Liver (tissue), 9 donors: ENCODE data around the gene HSD17B3. TPM values are rescaled to one million over a fixed set of nuclear protein-coding genes. Genes with fewer than 3 reads are reported as not detected.

Experiments used
- DNase-seq: peaks from one replicate; pipeline ENCODE4 v3.0.0-alpha.2; 2017; ENCODE audit warnings: low spot score
- H3K27ac ChIP-seq, 2 donors: one replicate each; pipeline ENCODE4 v1.7.0; 2013; ENCODE audit warnings: inconsistent platforms in 2 of 2, low read length in 2 of 2, control low read depth in 1 of 2, low read depth in 1 of 2, mild to moderate bottlenecking in 1 of 2
- H3K27me3 ChIP-seq, 4 donors: one replicate each; pipeline versions ENCODE4 v1.6.1 to v1.7.0; 2013; ENCODE audit warnings: low read length in 3 of 4, inconsistent platforms in 1 of 4, mild to moderate bottlenecking in 1 of 4, moderate library complexity in 1 of 4; ENCODE audit not compliant: control insufficient read depth in 4 of 4, insufficient read depth in 4 of 4
- H3K36me3 ChIP-seq, 4 donors: one replicate each; pipeline versions ENCODE4 v1.6.1 to v1.7.0; 2013; ENCODE audit warnings: low read length in 3 of 4, mild to moderate bottlenecking in 3 of 4, low read depth in 1 of 4, moderate library complexity in 1 of 4; ENCODE audit not compliant: control insufficient read depth in 4 of 4, insufficient read depth in 3 of 4
- H3K4me1 ChIP-seq, 4 donors: one replicate each; pipeline versions ENCODE4 v1.6.1 to v1.7.0; 2013; ENCODE audit warnings: low read length in 3 of 4, mild to moderate bottlenecking in 3 of 4, moderate library complexity in 1 of 4; ENCODE audit not compliant: control insufficient read depth in 4 of 4, insufficient read depth in 4 of 4
- H3K4me3 ChIP-seq, 3 donors: one replicate each; pipeline versions ENCODE4 v1.6.1 to v1.7.0; 2013; ENCODE audit warnings: low read length in 3 of 3, control low read depth in 1 of 3, low read depth in 1 of 3, mild to moderate bottlenecking in 1 of 3
- H3K9ac ChIP-seq, 2 donors: one replicate each; pipeline ENCODE4 v1.7.0; 2013; ENCODE audit warnings: low read length in 2 of 2, mild to moderate bottlenecking in 2 of 2, moderate library complexity in 2 of 2, control low read depth in 1 of 2, low read depth in 1 of 2
- H3K9me3 ChIP-seq, 4 donors: one replicate each; pipeline versions ENCODE4 v1.6.1 to v1.7.0; 2013; ENCODE audit warnings: low read length in 3 of 4; ENCODE audit not compliant: control insufficient read depth in 4 of 4
- FOXA2 ChIP-seq: IDR thresholded peaks from 2 replicates; pipeline ENCODE4 v1.6.1; 2016; ENCODE audit warnings: antibody characterized with exemption
- GABPA ChIP-seq, 2 donors: IDR thresholded peaks in 1 of 2; conservative IDR thresholded peaks in 1 of 2; 2 replicates each; pipeline ENCODE4 v1.6.1; 2016; ENCODE audit warnings: antibody characterized with exemption in 2 of 2, mild to moderate bottlenecking in 1 of 2, moderate library complexity in 1 of 2
- HNF4A ChIP-seq, 2 donors: conservative IDR thresholded peaks; 2 replicates each; pipeline ENCODE4 v1.6.1; 2016; ENCODE audit warnings: antibody characterized with exemption in 2 of 2, mild to moderate bottlenecking in 2 of 2
- HNF4G ChIP-seq: IDR thresholded peaks from 2 replicates; pipeline ENCODE4 v1.6.1; 2016; ENCODE audit warnings: antibody characterized with exemption
- JUND ChIP-seq, 2 donors: IDR thresholded peaks; 2 replicates each; pipeline ENCODE4 v1.6.1; 2016; ENCODE audit warnings: antibody characterized with exemption in 2 of 2
- NR2F2 ChIP-seq: IDR thresholded peaks from 2 replicates; pipeline ENCODE4 v1.6.1; 2016; ENCODE audit warnings: antibody characterized with exemption
- RXRA ChIP-seq, 2 donors: IDR thresholded peaks; 2 replicates each; pipeline ENCODE4 v1.6.1; 2017 to 2018; ENCODE audit warnings: antibody characterized with exemption in 2 of 2, mild to moderate bottlenecking in 1 of 2
- SP1 ChIP-seq: IDR thresholded peaks from 2 replicates; pipeline ENCODE4 v1.6.1; 2018; ENCODE audit warnings: antibody characterized with exemption, mild to moderate bottlenecking
- TAF1 ChIP-seq: conservative IDR thresholded peaks from 2 replicates; pipeline ENCODE4 v1.6.1; 2016; ENCODE audit warnings: antibody characterized with exemption, mild to moderate bottlenecking
- YY1 ChIP-seq: IDR thresholded peaks from 2 replicates; pipeline ENCODE4 v1.6.1; 2016; ENCODE audit warnings: antibody characterized with exemption, mild to moderate bottlenecking
- WGBS: extraction: QIAGEN DNeasy Blood & Tissue Kit; methylation state at CpG from one replicate; pipeline ENCODE4 v1.1.7; 2013; 5-methylcytosine and 5-hydroxymethylcytosine counted together
- polyA plus RNA-seq, 2 donors: library from polyadenylated mRNA; stranded (reverse) in 1 of 2; unstranded in 1 of 2; fragments of 200-250 nt in 1 of 2; fragments of >200 nt in 1 of 2; fragmentation: Nextera tagmentation in 1 of 2; extraction: Ambion mirVana in 1 of 2; gene quantifications; one replicate each; pipeline versions ENCODE4 v1.2.1 to v1.2.3, GENCODE V29; 2013 to 2015
- total RNA-seq, 2 donors: library from RNA; depleted of rRNA; stranded (reverse); fragments of >200 nt; gene quantifications; one replicate each; pipeline ENCODE4 v1.2.3, GENCODE V29; 2014
- TF ChIP-seq, protein P1 (sequence below): IDR thresholded peaks from 2 replicates; pipeline ENCODE4 v1.6.1; 2016; ENCODE audit warnings: antibody characterized with exemption
- TF ChIP-seq, protein P2 (sequence below): IDR thresholded peaks from 2 replicates; pipeline ENCODE4 v1.6.1; 2016; ENCODE audit warnings: antibody characterized with exemption, mild to moderate bottlenecking
- TF ChIP-seq, protein P3 (sequence below): IDR thresholded peaks from 2 replicates; pipeline ENCODE4 v1.6.1; 2016; ENCODE audit warnings: antibody characterized with exemption
- TF ChIP-seq, protein P4 (sequence below): fragments of 150-350 bp; IDR thresholded peaks from 2 replicates; pipeline ENCODE4 v1.5.1; 2017; ENCODE audit warnings: improper control_type of control experiment, low read depth, low read length; ENCODE audit not compliant: missing input control
- TF ChIP-seq, protein P5 (sequence below): IDR thresholded peaks from 2 replicates; pipeline ENCODE4 v1.6.1; 2016; ENCODE audit warnings: antibody characterized with exemption
- donor health status: healthy.
- donor health status: healthy.
- donor health status: healthy.
- donor health status: healthy.
- donor health status: healthy.

Gene HSD17B3
- total and polyA plus RNA-seq, 4 donors, result 0.75 to 1.6 (median 0.96) TPM

DNA sequence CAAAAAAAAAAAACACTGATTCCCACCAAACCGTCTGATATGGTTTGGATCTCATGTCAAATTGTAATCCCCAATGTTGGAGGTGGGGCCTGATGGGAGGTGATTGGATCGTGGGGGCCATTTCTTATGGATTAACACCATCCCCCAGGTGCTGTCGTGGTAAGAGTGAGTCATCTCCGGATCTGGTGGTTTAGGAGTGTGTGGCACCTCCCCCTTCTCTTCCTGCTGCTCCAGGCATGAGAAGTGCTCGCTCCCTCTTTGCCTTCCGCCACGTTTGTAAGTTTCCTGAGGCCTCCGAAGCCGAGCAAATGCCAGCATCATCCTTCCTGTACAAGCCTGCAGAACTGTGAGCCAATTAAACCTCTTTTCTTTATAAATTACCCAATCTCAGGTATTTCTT lies 45.2 kb downstream of the HSD17B3 start (continued):
- TF ChIP-seq, protein P1, sequence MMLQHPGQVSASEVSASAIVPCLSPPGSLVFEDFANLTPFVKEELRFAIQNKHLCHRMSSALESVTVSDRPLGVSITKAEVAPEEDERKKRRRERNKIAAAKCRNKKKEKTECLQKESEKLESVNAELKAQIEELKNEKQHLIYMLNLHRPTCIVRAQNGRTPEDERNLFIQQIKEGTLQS, result no peak
- no peak for TF ChIP-seq FOXA2

DNA sequence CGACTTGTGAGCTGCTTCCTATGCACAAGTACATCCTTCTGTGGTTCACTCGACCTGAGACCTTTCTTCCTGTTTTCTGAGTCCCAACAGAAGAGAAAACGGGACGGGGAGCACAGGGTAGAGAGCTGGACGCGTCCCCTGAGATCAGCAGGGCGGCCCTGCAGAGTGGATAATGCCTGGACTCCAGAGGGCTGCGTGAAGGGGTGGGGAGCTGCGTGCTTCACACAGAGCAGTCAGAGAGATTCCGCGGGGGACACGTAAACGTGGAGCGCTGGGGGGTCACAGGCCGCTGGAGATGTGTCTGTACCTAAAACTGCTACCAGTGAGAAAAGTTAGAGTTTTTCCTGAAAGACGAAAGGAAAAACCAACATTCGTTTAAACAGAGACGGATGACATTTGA lies 46.3 kb downstream of the HSD17B3 start:
- Histone ChIP-seq H3K27ac (no peak overlapping the region), H3K27me3 (no peaks in the 10 kb centered on the region), H3K36me3 (peaks cover 0 to 3% (median 0%) of the 10 kb centered on the region in 4 donors), H3K9me3 (no peaks in the 10 kb centered on the region), H3K4me3 (no peak overlapping the region), H3K9ac (no peak overlapping the region), H3K4me1 (no peaks in the 10 kb centered on the region)
- TF ChIP-seq SP1 (no peak), JUND (IDR thresholded peaks at IDR 0.05) (no peak), GABPA (IDR thresholded peaks at IDR 0.05 in 1 of 2, conservative IDR thresholded peaks at IDR 0.05 in 1 of 2) (no peak), NR2F2 (no peak), HNF4G (no peak), RXRA (IDR thresholded peaks at IDR 0.05) (no peak), TAF1 (no peak), HNF4A (conservative IDR thresholded peaks at IDR 0.05) (no peak), YY1 (no peak)
- TF ChIP-seq, protein P2, sequence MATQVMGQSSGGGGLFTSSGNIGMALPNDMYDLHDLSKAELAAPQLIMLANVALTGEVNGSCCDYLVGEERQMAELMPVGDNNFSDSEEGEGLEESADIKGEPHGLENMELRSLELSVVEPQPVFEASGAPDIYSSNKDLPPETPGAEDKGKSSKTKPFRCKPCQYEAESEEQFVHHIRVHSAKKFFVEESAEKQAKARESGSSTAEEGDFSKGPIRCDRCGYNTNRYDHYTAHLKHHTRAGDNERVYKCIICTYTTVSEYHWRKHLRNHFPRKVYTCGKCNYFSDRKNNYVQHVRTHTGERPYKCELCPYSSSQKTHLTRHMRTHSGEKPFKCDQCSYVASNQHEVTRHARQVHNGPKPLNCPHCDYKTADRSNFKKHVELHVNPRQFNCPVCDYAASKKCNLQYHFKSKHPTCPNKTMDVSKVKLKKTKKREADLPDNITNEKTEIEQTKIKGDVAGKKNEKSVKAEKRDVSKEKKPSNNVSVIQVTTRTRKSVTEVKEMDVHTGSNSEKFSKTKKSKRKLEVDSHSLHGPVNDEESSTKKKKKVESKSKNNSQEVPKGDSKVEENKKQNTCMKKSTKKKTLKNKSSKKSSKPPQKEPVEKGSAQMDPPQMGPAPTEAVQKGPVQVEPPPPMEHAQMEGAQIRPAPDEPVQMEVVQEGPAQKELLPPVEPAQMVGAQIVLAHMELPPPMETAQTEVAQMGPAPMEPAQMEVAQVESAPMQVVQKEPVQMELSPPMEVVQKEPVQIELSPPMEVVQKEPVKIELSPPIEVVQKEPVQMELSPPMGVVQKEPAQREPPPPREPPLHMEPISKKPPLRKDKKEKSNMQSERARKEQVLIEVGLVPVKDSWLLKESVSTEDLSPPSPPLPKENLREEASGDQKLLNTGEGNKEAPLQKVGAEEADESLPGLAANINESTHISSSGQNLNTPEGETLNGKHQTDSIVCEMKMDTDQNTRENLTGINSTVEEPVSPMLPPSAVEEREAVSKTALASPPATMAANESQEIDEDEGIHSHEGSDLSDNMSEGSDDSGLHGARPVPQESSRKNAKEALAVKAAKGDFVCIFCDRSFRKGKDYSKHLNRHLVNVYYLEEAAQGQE, result no peak
- TF ChIP-seq, protein P3, sequence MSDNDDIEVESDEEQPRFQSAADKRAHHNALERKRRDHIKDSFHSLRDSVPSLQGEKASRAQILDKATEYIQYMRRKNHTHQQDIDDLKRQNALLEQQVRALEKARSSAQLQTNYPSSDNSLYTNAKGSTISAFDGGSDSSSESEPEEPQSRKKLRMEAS, result no peak
- TF ChIP-seq, protein P4, sequence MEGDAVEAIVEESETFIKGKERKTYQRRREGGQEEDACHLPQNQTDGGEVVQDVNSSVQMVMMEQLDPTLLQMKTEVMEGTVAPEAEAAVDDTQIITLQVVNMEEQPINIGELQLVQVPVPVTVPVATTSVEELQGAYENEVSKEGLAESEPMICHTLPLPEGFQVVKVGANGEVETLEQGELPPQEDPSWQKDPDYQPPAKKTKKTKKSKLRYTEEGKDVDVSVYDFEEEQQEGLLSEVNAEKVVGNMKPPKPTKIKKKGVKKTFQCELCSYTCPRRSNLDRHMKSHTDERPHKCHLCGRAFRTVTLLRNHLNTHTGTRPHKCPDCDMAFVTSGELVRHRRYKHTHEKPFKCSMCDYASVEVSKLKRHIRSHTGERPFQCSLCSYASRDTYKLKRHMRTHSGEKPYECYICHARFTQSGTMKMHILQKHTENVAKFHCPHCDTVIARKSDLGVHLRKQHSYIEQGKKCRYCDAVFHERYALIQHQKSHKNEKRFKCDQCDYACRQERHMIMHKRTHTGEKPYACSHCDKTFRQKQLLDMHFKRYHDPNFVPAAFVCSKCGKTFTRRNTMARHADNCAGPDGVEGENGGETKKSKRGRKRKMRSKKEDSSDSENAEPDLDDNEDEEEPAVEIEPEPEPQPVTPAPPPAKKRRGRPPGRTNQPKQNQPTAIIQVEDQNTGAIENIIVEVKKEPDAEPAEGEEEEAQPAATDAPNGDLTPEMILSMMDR, result no peak
- TF ChIP-seq, protein P5, sequence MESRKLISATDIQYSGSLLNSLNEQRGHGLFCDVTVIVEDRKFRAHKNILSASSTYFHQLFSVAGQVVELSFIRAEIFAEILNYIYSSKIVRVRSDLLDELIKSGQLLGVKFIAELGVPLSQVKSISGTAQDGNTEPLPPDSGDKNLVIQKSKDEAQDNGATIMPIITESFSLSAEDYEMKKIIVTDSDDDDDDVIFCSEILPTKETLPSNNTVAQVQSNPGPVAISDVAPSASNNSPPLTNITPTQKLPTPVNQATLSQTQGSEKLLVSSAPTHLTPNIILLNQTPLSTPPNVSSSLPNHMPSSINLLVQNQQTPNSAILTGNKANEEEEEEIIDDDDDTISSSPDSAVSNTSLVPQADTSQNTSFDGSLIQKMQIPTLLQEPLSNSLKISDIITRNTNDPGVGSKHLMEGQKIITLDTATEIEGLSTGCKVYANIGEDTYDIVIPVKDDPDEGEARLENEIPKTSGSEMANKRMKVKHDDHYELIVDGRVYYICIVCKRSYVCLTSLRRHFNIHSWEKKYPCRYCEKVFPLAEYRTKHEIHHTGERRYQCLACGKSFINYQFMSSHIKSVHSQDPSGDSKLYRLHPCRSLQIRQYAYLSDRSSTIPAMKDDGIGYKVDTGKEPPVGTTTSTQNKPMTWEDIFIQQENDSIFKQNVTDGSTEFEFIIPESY, result no peak
- 86% methylated on average over 18 of the region's 18 CpGs for WGBS
- no peak for DNase-seq
